KBM-7 (cell line): ENCODE measurements around the gene EFNA1.

Experiments
- DNase-seq: peaks from one replicate; pipeline ENCODE4 v3.0.0-alpha.2; 2015
- in situ Hi-C: fragments of 300-500 bp; cut with MboI; formaldehyde crosslinking; loops from 2 replicates; pipeline ENCODE4 v1.14.3; 2020; ENCODE audit warnings: low sequenced_read_pairs, low pct_unique_long_range_greater_than_20kb, mixed read lengths

The EFNA1 gene

DNA sequence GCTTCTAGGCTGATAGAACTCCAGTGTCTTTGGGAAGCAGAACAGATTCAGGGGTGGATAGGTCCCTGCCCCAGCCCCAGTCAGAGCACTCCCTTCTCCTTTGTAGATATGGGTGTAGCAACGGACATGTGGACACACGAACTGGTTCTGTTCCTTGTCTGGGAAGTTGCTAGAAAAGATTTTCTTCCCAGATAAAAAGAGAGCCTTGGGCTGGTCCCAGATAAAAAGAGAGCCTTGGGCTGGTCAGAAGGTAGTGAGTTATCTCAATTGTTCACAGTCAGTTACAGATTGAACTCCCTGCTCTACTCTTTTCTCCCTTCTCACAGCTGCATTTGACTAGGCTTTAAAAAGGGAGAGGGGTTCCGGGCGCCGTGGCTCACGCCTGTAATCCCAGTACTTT is 7.4 kb upstream of the EFNA1 start:
- DNase-seq: no peak
- in situ Hi-C loops: no loop called here

DNA sequence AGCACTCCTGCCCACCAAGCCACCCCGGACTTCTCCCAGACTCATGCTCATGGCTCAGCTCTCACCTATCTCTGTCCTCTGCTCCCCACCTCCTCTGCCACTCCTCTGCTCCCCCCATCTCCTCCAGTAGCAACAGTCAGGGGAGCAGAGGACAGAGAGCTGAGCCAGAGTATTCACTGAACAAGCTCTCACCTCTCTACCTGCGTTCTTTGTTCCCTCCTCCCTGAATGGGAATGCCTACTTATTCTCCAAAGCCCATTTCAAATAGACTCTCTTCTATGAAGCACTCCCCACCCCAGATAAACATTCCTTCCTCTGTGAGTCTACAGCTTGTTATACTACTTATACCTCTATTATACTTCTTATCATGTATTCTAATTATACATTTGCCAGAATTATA is 6.4 kb upstream of the EFNA1 start:
- DNase-seq: no peak

DNA sequence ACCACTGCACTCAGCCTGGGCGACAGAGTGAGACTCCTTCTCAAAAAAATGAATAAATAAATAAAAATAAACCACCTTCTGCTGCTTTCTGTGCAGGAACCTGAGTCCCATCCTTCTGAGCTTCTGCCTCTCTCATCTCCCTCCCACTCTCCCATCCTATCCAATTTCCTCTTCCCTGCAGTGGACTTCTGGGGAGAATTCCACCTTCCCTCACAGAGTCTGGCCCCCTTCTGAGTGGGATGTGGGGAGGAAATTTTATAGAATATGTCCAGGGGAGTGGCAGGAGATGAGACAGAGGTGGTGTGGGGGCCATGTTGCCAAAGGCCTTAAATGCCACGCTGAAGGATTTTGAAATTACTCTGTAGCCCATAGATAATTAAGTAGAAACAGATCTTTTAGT is 5.4 kb upstream of the EFNA1 start:
- no peak for DNase-seq
- in situ Hi-C loops: no loop called here

More for the DNA sequence above, 6.4 kb upstream of the EFNA1 start:
- in situ Hi-C loops: no loop called here

DNA sequence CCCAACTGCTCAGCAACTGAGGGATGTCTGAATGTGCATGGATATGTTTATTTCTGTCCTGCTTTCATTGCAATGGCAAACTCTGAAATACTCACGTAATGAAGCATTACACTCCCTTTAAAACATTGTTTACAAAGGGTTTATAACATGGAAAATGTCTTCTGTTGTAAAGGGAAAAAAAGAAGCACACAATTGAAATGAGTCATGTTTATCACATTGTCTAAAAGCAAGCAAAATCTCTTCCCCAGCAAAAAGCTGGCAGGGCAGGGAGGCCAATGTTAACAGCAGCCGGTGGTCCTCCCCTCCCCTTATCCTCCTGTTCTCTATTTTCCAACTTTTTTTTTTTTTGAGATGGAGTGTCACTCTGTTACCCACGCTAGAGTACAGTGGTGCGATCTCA is 3.9 kb upstream of the EFNA1 start:
- DNase-seq: no peak
- in situ Hi-C loops: no loop called here

DNA sequence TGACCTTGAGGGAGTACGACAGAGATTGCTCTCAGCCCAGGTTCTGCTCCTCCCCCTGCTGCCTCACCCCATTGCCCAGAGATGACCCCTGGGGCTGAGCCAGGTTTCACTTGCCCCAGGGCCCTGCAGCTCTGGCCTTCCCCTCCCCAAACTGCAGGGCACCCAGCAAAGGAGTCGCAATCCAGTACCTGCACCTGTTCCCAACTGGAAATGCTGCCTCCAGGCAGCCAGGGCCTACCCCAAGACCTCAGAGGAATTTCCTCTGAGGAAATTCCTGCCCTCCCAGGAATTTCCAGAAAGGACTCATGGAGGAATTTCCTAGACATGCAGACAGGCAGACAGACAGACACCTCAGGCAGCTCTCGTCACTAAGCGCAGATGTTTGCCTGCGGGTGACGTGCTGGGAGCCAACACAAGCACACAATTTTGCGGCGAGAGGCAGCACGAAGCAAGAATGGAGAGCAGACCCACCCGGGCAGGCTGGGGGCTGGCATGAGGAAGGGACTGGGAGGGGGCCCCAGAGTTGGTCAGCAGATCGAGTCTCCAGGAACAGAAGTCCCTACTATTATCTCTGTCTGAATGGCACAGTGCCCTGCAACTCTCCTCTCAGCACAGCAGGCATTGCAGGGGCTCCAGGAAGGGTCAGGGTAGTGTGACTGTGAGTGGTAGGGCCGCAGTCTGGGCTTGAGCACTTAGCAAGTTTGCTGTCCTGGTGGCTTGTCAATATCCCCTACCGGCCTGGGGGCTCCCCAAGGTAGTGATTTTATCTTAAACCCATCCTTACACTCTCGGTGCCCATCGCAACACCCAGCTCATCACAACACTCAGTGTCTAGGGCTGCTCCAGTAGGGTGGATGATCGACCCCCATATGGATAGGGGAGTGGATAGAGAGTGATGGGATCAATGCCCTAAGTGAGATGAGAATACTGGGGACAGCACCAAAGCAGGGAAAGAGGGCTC is 2.9 kb upstream of the EFNA1 start:
- in situ Hi-C loops: no loop called here

DNA sequence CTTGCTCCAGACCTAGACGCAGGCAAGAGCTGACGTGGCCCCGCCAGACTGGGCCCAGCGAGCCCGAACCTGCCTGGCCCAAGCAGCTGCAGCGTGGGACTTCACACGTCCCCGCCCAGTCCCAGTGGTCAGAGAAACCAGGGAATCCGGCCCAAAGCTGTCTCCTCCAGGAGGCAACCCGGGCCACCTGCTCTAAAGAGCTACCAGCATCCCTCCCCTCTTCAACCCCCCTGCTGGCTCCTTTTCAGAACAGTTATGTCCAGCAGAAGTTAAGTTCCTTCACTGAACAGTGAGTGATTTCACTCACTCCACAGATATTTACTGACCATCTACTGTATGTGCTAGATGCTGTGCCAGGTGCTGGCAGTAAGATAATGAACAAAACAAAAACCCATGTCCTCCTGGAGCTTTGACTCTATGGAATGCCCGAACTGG is 2.1 kb upstream of the EFNA1 start:
- DNase-seq: no peak
- in situ Hi-C loops: no loop called here

More for the DNA sequence above, 2.9 kb upstream of the EFNA1 start:
- DNase-seq: no peak

DNA sequence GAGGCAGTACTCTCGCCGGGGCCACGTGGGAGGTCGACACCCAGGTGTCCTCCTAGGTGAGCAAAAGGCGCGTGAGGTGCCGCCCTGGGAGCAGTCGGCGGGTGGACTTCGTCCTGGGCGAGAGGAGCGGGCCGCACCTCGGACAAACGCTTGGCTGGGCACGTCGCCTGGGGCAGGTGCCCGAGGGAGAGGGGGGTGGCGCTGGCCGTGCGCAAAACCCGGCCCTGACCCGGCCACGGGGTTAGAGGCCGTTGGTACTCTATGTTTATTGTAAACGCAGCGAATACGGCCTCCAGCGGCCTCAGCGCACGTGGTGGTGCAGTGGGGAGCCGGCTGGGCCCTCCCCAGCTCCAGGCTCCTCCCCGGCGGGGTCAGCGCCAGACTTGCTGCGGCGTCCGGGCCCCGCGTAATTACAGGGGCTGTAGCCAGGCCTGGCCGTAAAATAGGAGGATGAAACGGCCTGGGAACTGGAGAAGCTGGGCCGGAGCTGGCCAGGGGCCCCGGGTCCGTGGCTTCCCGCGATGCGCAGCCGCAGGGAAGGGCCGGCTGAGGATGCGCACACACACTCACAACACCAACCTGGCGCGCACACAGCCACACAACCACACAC is 1.6 kb upstream of the EFNA1 start:
- no peak for DNase-seq
- in situ Hi-C loops: no loop called here

DNA sequence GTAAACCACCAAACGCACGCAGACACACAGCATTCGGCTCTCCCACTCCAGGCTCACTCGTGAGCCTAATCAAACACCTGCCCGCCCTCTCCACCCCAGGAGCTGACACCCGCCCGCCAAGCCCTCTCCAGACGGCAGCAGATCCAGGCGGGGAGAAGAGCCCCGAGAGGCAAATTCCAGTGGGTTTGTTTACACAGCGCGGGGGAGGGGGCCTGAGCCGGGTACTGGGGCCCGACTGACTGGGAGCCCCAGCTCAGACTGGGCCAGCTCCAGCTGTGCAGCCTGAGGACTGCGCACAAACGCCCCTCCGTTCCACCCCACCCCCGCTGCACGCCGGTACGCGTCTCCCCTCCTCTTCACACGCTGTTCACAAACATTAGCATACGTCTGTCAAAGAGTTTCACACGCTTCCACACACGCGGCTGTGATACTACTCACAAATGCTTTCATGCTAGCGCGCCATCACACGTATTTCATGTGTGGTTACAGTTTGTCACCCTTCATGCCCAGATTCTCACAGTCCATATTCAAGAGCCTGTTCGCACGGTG is 1.0 kb upstream of the EFNA1 start:
- DNase-seq: no peak
- in situ Hi-C loops: no loop called here

DNA sequence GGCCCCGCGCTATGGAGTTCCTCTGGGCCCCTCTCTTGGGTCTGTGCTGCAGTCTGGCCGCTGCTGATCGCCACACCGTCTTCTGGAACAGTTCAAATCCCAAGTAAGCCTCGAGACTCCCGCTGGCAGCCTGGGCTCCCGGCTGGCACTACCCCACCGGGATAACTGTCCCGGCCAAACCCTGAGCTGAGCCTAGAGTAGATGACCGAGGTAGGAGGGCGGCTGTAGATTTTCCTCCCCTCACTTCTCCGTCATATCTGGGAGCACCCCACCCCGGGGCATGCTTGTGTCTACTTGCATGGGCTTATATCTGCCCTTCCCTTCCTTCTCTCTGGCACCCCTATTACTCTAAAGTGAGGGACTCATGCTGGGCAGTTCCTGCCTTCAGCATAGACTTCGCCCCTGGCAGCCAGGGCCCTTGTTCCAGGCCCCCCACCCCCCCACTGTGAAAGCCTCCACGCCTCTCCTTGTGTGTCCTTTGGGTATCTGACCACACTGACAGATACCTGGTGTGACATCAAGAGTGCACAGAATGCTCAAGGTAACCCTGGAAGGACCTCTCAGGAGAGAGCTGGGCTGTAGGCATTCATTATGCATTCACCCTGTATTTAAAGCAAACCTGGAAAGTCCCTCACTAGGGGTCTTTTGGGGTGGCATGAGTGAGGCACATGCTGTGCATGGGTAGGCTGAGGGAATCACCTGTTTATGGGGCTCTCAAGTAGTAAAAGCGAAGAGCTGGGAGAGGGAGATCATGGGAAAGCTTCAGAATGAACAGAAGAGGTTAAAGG is 485 bp downstream of the EFNA1 start:
- no peak for DNase-seq
- in situ Hi-C loops: no loop called here

DNA sequence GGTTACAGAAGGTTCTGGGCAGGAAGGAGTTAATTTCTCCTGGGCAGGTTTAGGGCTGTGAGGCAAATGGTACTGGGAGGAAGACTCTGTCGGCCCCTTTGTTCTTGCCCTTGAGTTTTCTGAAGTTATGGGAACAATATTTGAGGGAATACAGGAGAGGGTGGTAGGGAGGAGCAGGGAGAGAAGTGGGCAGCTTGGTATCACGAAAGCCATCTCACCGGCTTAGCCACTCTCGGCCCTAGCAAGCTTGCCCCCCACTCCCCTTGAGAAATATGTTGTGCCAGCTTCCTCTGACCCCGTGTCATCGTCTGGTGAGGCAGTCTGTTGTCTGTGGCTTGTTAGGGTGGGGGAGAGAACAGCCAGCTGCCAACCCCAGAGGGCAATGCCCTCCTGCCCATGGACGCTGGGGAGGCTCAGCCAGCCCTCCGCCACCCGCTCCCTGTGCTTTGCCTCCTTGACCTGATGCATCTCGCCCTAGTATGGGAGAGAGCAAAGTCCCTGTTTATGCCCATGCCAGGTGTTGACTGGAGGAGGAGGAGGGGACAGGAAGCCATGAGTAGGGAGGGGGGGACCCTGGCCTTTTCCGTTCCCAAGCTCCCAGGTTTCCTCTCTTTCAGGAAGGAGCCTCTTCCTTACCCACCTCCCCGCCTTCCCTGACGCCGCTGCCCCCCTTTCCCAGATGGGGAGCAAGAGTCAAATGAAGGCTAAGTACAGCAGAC is 1.2 kb downstream of the EFNA1 start:
- in situ Hi-C loops: no loop called here
- peak; percentile 15 for DNase-seq

DNA sequence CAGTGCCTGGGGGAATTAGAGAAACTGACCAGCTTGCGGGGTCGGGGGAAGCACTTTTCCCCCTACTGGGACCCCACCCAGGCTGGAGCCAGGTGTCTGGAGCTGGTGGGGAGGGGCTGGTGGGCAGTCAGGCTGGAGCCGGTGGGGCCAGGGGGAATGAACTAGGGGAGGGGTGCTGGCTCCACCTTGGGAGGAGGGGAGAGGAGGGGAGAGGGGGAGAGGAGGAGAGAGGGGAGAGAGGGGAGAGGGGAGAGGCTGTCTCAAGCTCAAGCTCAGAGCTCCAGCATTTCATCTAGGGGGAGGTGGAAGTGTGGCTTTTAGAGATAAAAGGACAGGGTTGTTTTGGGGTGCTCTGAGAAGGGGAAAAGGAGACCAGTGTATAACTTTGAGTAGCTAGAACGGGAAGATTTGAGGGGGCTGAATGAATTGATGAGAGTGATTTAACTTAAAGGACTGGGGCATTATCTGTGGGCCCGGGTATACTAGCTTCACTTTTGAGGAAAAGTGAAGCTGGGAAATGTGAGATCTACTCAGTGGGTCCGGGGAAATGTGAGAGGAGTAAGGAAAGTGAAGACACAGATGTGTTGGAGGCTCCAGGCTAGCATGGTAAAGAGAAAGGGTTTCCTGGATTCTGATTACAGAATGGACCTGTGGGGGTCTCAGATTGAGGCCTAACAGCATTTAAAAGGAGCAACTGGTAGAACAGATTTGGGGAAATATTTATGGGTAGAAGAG is 2.8 kb downstream of the EFNA1 start:
- in situ Hi-C loops: no loop called here
- no peak for DNase-seq

DNA sequence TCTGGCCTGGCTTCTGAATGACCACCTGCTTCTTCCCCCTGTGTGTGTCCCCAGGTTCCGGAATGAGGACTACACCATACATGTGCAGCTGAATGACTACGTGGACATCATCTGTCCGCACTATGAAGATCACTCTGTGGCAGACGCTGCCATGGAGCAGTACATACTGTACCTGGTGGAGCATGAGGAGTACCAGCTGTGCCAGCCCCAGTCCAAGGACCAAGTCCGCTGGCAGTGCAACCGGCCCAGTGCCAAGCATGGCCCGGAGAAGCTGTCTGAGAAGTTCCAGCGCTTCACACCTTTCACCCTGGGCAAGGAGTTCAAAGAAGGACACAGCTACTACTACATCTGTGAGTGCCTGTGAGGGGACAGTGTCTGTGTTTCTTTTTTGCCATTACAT is 3.6 kb downstream of the EFNA1 start:
- in situ Hi-C loops: no loop called here
- DNase-seq: no peak

DNA sequence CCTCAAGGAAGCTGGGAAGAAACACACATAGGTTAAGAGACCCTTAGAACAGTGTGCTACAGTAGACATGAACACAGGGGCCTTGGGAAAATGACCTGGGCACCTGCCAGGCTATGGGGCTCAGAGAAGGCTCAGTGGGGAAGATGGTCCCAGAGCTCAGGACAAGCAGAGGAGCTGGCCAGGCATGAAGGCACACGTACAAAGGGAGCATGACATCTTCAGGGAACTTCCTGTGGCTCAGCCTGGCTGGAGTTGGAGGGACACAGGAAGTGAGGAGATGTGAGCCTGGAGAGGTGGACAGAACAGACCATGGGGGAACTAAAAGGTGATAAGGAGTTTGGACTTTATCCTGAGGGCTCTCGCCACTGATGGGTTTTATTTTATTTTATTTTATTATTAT is 4.2 kb downstream of the EFNA1 start:
- in situ Hi-C loops: no loop called here
- no peak for DNase-seq

DNA sequence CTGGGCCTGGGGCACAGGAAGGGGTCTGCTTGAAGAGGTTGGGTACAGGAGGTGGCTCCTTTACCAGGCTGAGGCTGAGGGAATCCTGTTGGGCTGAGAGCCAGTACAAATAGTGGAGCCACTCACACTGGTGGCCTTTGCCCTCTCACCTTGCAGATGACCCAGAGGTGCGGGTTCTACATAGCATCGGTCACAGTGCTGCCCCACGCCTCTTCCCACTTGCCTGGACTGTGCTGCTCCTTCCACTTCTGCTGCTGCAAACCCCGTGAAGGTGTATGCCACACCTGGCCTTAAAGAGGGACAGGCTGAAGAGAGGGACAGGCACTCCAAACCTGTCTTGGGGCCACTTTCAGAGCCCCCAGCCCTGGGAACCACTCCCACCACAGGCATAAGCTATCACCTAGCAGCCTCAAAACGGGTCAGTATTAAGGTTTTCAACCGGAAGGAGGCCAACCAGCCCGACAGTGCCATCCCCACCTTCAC is 6.2 kb downstream of the EFNA1 start:
- DNase-seq: no peak
- in situ Hi-C loops: no loop called here

DNA sequence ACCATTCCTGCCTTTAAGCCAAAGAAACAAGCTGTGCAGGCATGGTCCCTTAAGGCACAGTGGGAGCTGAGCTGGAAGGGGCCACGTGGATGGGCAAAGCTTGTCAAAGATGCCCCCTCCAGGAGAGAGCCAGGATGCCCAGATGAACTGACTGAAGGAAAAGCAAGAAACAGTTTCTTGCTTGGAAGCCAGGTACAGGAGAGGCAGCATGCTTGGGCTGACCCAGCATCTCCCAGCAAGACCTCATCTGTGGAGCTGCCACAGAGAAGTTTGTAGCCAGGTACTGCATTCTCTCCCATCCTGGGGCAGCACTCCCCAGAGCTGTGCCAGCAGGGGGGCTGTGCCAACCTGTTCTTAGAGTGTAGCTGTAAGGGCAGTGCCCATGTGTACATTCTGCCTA is 6.6 kb downstream of the EFNA1 start:
- in situ Hi-C loops: no loop called here
- DNase-seq: no peak

DNA sequence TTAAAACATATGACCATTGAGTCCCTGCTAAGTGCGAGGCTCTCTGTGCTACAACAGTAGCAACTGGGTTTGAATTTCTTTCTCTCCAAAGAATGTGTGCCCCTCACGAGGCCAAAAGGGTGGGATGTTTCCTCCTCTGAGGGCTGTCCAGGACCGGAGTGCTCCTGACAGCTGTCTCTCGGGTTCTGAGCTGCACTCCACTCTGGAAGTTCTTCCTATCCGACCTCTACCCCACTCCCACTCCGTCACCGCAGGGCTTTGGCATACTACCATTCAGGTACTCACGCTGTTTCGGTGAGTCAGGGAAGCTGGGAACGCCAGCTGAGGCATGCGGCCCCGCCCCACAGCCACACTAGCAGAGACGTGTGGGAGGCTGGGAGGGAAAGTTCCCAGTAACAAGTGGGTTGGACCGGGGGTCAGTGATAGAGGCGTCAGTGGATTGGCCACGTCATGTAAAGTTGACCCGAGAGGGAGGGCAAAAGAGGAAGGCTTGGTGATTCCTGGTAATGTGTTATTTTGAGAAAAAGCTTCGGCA is 7.3 kb downstream of the EFNA1 start:
- DNase-seq: peak; percentile 81
- in situ Hi-C loops: no loop called here

DNA sequence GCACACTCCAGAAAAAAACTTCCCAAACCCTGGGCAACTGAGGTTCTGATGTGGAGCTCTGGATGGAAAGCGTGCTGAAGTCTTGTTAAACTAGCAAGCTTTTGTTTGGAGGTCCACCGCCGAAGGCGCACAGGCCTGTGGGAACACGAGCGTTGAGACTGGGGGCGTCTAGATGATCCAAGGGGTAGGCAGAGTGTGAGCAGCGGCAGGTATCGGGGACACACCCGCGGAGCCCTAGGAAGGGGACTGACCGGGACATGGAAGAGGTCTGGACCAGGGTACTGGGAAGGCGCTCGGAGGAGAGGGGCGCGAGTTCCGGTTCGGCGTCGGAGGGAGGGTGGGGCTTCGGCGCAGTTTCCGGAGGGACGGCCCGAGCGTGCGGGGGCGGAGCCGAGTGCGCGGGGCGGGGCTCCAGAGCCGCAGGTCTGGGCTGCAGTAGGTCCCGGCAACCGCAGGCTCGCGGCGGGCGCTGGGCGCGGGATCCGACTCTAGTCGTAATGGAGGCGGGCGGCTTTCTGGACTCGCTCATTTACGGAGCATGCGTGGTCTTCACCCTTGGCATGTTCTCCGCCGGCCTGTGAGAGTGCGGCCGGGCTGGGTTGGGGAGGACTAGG is 7.8 kb downstream of the EFNA1 start, which contains the start of gene SLC50A1:
SLC50A1 (plus strand) TSS at position 438 of the 614 bp plus-strand sequence; CDS start at position 498, 60 bp downstream.
- peak; percentile 95 for DNase-seq
- in situ Hi-C loops: no loop called here
